CMK (cell line): ENCODE data around the gene EDEM1.
A peak's percentile ranks its signal among the peaks of the same experiment; 100 is the strongest.
"Not testable (repeated sequence)": the region's sequence is repeated elsewhere in the genome, so short reads cannot be mapped to it uniquely, and the experiment has no call there.

Experiments
- DNase-seq: peaks from one replicate; pipeline ENCODE4 v3.0.0-alpha.2; 2010; ENCODE audit warnings: low read depth

The EDEM1 gene

DNA sequence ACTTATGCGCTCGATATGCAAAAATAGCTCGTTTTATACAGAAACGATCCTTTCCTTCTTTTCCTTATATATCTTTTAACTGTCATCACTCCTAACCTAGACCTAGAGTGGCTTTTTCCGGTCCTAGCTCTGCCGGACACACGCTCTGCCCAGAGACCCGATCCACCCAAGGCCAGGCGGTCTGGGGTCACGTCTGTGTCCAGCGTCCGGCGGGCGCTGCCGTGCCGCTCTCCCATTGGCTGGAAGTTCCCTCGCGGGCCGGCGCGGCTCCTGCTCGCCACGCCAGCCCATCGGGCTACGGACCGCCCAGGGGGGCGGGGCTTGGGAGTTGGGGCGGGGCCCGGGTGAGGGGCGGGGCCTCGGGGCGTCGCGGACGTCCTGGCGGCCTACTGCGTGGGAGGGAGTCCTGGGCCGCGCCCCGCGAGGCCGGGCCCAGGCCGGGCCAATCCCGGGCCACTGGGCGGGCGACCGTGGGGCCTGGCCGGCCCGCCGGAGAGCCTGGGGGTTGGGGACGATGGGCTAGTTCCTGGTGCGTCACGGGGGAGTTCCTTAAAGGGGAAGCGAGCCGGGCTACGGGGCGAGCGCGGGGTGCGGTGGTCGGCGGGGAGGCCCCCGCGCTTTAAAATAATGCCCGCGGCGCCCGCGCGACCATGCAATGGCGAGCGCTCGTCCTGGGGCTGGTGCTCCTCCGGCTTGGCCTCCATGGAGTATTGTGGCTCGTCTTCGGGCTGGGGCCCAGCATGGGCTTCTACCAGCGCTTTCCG, at the start of gene EDEM1:
Gene EDEM1, plus strand, starts transcription at position 552 of the 764 bp plus-strand sequence. Its CDS starts 99 bp downstream, at position 651.
- DNase-seq: peak; percentile 83

DNA sequence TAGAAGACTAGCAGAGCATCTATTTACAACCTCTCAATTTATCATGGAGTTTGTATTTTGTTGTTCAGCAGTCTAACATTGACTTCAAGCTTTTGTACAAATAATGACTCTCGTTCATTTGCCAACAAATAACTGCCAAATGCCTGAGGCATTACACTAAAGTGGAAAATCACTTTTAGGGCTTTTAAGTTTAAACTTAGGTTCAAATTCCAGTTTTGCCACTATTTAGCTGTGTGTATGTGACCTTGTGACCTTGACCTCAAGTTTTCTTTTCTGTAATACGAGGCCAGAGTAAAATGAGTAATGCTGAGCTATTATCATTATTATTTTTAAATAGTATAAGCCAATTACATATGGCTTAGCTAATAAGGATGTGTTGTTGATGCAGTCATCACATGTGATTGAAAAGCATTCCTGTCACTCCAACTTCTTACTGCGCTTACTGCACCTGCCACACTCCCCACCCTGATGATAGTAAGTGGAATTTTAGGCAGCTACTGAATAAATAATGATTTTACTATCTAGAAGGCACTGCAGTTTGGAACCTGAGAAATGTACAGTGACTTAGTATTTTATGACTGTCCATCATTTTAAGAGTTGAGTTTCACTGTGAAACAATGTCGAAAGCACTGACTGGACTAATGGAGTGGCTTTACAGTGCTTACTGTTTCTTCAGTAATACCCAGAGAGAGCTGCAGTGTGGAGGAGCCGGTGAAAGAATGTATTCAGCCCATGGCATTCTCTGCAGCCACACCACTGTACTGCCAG, 49.1 kb upstream of the EDEM1 start:
- DNase-seq: no peak

DNA sequence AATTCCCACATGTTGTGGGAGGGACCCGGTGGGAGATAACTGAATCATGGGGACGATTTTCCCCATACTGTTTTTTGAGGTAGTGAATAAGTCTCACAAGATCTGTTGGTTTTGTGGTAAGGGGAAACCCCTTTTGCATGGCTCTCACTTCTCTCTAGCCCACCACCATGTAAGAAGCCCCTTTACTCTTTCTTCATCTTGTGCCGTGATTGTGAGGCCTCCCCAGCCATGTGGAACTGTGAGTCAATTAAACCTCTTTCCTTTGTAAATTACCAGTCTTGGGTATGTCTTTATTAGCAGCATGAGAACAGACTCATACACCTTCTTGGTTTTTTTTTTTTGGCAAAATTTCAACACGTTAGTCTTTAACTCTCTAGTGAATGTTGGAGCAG, 47.3 kb upstream of the EDEM1 start:
- no peak for DNase-seq

DNA sequence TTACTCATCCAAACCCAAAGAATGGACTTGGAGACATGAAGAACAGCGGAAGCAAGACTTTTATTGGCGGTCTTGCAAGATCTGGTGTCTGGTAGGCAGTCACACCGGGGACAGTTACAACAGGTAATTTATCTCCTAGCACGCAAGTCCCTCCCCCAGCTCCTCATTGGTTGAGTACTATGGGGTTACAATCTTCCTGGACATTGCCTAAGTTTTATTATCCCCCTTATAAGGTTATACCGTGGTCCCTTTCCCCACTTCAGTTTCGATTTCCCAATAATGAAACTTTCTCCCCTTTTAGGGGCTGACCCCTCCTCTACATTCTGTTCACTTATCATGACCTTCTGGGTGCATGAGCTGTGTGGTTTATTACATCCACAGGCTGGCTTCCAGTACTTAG, 46.7 kb upstream of the EDEM1 start:
- DNase-seq: no peak

DNA sequence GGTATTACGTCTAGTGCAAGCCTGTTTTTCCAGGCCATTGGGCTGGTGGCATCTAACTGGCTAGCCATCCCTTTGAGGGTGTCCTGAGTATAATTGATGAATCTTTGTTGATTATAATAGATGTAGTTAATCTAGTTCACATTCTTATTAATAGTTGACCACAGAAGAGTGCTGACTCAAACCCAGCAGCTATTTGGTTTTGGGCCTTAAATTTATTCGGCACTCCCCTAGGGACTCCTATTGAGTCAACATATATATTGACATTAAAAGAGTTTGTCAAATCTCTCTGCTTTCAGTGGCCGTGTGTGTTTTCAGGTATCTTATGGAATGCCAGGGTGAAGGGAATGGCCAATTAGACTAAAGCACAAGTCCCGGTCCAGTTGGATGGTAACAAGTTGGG, 45.7 kb upstream of the EDEM1 start:
- no peak for DNase-seq

DNA sequence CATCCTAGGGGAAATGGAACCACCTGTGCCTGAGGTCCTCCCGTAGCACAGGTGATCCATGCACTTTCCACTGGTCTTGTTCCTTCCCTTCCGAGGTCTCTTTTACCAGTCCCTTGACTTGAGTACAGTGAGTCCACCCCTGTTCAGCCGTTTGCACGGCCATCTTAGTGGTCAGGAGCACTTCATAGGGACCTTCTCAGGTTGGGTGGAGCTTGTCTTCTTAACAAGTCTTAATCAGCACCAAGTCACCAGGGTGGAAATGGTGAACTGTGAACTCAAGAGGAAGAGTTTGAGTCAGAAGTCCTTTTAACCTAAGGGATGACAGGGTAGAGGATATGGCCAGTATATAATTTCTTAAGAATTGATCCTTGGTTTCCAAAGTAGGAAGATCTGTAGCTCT, 44.0 kb upstream of the EDEM1 start:
- no peak for DNase-seq

DNA sequence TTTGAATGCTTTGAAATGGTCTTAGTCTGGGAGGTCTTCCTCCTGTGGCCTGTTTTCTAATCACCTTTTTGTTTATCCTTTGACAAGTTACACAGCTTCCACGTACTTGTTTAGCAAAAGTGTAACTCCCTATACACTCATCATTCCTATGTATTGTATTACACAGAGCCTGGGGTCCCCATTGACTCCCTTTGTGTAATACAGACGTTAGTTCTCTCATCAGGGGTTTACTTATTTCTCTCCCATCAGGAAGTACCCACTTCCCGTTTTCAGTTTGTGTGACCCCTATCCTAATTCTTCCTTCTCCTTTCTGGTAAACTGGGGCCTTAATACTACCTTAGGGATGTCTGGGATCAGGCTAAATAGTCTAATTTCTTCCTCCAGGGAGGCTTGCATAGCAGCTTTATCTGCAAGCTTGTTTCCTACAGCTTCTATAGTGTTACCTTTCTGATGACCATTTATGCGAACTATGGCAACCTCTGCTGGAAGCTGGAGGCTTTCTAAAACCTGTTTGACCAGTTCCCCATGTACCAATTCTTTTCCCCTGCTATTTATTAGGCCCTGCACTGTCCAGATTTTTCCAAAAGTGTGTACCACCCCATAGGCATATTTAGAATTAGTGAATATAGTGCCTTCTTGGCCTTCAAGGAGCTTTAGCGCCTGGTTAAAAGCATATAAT, 43.1 kb upstream of the EDEM1 start:
- DNase-seq: no peak

DNA sequence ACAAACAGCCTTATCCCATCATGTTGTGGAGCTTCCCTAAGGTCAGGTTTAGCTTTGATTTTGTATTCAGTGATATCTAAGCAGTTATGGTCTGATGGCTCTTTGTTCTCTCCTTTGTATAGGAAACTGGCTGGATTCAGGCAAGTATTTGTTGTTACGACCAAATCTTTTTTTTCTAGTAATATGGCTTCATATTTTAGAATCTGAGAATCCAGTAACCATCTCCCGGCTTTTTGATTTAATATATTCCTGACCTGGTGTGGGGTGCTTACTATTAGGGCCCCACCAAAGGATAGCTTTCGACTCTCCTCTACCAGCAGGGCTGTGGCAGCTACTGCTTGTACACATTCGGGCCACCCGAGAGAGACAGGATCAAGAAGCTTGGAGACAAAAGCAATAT, 42.4 kb upstream of the EDEM1 start:
- DNase-seq: no peak

DNA sequence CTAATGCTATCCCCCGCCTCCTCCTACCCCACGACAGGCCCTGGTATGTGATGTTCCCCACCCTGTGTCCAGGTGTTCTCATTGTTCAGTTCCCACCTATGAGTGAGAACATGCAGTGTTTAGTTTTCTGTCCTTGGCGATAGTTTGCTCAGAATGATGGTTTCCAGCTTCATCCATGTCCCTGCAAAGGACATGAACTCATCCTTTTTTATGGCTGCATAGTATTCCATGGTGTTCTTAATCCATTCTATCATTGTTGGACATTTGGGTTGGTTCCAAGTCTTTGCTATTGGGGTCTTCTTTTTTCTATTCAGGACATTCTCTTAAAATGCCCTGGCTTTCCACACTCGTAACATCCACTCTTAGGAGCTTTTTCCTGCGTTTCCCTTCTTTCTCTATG, 40.4 kb upstream of the EDEM1 start:
- DNase-seq: not testable (repeated sequence)

DNA sequence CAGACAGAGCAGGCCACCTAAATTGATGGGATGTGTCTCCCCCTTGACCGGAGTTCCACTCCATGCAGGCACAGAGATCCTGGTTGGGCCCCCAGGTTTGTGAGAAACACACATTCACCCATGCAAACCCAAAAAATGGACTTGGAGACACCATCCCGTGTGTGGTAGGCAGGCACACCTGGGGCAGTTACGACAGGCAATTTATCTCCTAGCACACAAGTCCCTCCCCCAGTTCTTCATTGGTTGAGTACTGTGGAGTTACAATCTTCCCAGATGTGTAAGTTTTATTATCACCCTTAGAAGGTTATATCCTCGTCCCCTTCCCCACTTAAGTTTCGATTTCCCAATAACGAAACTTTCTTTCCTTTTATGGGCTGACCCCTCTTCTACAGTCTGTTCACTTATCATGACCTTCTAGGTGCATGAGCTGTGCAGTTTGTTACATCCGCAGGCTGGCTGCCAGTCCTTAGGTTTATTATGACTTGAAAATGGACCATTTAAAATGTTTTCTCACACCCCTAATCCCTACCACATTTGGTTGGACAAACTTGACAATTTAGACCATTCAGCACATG, 38.1 kb upstream of the EDEM1 start:
- no peak for DNase-seq

DNA sequence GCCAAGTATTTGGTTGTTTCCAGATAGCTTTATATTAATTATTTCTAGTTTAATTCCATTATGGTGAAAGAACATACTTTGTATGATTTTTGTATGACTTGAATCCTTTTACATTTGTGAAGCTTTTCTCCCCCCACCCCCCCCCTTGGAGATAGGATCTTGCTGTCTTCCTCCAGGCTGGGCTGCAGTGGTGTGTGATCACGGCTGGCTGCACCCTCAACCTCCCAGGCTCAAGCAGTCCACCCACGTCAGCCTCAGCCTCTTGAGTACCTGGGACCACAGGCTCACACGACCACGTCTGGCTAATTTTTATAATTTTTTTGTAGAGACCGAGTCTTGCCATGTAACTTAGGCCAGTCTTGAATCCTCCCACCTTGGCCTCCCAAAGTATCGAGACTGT, 35.9 kb upstream of the EDEM1 start:
- DNase-seq: no peak

DNA sequence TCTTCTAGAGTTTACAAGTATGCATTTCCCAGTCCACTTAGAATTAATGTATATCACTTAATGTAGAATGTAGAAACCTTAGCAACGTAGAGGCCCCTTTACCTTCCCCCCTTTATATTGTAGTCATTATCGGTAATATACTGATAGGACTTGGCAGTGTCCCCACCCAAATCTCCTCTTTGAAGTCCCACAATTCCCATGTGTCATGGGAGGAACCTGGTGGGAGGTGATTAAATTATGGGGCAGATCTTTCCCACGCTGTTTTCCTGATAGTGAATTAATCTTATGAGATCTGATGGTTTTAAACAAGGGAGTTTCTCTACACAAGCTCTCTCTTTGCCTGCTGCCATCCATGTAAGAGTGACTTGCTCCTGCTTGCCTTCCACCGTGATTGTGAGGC, 34.4 kb upstream of the EDEM1 start:
- no peak for DNase-seq

DNA sequence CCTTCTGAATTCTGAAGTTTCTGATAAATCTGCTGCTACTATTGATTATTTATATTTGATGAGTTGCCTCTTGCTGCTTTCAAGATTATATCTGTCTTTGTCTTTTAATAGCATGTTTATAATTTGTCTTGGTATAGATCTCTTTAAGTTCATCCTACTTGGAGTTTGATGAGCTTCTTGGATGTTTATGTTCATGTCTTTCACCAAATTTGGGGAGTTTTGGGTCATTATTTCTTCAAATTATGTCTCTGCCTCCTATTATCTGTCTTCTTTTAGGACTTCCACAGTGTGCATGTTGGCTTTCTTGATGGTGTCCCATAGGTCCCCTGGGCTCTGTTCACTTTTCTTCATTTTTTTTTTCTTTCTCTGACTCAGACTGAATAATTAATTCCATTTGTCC, 32.3 kb upstream of the EDEM1 start:
- DNase-seq: no peak

DNA sequence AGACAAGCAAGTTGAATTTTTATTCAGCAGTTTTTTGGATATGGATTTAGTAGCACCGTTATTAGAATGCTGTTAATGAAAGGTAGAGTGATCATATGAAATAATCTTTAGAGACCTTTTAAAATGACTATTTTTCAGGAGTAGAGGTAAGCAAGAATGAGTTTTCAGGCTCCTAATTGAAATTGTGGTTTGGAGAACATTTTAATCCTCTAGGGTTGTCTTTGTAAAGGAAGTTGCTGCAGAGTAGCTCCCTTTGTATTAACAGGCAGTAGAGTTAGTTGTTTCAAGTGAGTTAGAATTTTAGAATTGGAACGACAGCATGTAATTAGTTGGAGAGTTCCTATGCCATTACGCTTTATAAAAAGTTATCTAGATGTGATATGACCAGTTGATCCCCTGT, 27.2 kb upstream of the EDEM1 start:
- no peak for DNase-seq

DNA sequence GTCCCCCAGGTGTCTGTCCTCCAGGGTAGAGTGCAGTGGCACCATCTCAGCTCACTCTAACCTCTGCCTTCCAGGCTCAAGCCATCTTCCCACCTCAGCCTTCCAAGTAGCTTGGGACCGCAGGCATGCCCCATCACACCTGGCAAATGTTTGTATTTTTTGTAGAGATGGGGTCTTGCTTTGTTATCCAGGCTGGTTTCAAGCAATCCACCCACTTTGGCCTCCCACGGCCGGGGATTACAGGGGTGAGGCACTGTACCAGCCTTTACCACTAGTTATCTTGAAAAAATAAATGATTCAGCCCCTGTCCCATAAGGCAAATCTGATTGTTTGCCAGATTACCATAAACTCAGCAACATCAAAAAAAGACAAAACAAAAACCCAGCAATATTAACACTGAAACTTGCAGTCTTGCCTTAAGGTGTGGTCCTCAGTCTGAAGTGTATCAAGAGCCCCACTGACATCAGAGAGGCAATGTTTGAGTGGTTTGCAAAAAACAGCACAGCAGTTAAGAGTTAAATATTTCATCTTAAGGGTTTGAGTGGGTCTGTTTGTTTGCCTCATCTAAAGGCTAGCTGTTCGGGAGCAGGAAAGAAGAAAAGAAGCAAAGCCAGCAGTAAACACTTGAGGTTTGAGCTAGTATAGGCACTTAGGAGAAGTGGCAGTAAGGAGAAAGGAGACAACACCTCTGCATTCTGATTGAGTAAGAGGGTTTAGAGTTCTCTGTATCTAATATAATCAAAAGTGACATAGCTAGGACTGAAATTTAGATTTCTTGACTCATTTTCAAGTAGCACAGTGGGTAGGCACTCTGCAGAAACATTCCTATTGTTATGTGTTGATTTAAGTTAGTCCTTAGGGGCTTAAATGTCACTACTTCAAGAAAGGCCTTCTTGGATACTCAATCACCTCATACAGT, 26.3 kb upstream of the EDEM1 start:
- no peak for DNase-seq

DNA sequence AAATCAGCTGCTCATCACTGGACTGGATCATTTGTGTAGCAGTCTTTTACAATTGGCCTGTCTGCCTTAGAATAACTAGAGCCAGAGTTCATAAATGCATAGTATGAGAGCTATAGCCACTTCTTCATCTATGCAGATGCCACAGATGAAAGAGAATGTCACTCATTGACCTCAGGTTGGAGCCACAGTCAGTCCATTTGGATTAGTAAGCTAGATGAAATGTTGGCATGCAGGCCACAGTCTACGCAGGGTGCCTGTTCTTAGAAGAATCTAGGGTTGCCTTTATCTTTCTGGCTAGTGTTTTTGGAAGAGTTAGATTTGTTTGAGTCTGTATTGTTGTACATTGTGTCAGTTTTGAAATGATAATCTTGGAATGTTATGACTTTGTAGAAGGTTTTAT, 25.4 kb upstream of the EDEM1 start:
- no peak for DNase-seq

DNA sequence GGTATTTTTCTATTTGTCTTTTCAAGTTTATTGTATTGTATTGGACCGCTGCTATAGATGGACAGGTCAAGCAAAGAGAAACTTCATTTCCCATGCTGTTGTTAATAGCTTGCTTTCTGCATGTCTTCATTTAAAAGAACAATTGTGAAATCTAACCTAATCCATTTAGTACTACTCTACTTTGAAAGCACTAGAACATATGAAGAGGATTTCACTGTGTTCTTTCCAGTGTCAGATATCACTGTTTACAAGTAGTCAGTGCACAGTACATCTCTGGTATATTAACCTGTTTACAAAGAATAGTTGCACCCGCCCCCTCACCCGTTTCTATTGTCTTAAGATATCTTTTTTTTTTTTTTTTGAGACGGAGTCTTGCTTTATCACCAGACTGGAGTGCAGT, 21.8 kb upstream of the EDEM1 start:
- no peak for DNase-seq

DNA sequence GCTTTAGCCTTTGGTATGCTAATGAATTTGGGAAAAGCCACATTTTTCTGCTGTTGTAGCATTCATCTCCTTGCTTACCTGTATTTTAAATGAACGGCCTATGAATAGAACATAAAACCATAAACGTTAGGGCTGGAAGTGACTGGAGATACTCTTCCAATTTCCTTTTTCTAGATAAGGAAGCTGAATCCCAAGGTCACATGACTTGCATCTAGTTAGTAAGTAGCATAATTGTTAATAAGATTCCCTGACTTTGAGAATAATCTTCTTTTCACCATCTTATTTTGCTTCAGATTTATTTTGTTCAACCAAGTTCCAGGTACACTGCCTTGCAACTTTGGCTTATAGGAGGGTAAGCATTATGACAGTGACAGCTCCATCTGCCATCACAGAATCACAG, 20.7 kb upstream of the EDEM1 start:
- no peak for DNase-seq

DNA sequence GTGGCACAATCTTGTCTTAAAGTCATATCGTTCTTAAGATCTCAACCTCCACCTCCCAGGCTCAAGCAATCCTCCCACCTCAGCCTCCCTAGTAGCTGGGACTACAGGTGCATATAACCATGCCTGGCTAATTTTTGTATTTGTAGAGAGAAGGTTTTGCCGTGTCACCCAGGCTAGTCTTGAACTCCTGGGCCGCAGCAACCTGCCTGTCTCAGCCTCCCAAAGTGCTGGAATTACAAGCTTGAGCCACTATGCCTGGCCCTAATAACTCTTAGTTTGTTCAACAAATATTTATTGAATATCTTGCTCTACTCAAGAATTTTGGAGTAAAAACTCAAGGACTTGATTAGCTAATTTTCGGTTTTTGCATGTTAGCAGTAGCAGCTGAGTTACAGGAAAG, 19.4 kb upstream of the EDEM1 start:
- no peak for DNase-seq

DNA sequence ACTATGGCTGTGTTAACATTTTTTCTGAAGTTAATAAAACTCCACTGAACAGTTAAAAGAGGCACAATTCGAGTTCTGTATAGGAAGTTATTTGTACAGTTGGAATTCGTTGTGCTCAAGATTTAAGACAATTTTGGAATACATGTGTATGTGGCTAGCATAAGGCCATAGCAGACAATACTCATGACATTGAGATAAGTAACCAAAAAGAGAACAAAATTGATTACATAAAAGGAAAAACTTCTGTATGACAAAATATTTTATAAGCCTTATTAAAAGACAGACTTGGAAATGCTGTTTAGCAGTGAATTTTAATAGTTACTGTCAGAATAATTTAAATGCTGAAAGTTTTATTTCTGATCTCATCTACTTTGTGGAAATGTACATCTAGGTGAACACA, 17.7 kb upstream of the EDEM1 start:
- DNase-seq: no peak

DNA sequence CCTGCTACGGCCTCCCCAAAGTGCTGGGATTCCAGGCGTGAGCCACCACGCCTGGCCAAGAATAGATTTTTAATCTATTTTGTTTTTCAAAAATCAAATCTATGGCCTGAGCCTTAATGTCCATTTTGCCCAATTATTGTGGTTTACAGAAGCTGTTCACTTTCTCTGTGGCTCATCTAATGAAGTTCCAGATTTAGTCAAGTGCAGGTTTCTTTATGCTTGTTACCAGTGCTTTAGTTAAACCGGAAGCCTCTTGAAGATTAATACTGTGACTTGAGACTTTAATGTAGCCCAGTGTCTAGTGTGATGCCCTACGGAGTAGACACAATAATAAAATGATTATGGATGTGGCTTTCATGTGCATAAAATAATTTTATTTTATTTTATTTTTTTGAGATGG, 16.5 kb upstream of the EDEM1 start:
- no peak for DNase-seq

DNA sequence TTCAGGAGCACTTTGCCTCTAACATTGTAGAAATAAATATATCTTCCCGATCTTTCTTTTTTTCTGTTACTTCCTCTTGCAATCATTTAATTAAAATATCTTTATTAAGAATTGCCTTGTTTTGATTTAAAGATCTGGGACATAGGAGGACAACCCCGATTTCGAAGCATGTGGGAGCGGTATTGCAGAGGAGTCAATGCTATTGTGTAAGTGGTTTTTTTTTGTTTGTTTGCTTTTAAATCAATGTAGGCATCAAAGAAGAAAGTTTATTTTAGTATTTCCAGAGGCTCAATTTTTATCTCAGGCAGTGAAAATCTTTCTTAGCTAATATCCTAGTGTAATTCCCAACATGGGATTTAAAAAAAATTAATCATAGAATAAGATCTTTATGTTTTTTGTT, 15.5 kb upstream of the EDEM1 start:
- no peak for DNase-seq
